Measurements from ENCODE around the gene GLT6D1.
"Not testable (repeated sequence)": the region's sequence is repeated elsewhere in the genome, so short reads cannot be mapped to it uniquely, and the experiment has no call there.

The GLT6D1 gene, protein sequence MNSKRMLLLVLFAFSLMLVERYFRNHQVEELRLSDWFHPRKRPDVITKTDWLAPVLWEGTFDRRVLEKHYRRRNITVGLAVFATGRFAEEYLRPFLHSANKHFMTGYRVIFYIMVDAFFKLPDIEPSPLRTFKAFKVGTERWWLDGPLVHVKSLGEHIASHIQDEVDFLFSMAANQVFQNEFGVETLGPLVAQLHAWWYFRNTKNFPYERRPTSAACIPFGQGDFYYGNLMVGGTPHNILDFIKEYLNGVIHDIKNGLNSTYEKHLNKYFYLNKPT

GRCh38 chr9:135639196-135639595 is at the start of gene GLT6D1:
TSS of gene GLT6D1 (minus strand) at chr9:135639540. CDS start at chr9:135639187, 353 bp downstream.
- DNase-seq (ENCODE audit: low spot score) = no peak

- no peak for DNase-seq (ENCODE audit: low spot score)
Measured at GRCh38 chr9:135689011-135689410, 49.7 kb upstream of the GLT6D1 start.

DNA sequence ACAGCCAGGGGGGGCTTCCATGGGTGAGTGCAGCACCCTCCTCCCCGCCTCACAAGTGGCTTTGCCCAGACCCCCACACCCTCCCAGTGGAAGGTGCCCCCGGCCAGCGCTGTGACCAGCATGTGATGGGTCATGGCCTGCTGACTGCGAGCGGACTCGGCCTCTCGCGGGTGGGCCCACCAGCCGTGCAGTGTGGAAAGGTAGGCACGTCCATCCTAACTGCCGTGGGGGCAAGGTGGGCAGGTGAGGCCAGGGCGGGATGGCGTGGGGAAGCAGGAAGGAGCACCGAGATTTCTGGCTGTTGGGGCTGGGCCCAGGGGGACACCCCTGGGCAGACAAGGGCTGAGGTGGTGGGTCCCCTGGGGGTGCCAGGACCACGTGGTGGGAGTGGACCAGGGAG is 47.9 kb upstream of the GLT6D1 start:
- DNase-seq (ENCODE audit: low spot score) = no peak

DNA sequence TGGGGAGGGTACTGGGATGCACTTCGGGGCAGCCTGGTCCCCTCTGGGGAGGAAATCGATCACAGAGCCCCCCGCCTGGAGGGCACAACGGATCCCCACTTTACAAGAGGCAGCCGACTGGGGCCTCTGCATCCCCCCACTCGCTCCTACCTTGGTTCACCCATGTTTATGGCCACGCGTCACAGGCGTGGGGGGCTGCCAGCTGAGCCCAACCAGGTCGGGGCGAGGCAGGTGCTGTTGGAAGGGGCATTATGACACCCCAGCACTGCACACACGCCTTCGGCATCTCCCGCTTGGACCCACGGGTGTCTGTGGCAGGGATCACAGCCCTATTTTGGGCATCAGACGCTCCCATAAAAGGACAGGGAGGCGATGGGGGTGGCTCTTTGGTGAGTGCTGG is 45.4 kb upstream of the GLT6D1 start:
- DNase-seq (ENCODE audit: low spot score) = no peak

DNA sequence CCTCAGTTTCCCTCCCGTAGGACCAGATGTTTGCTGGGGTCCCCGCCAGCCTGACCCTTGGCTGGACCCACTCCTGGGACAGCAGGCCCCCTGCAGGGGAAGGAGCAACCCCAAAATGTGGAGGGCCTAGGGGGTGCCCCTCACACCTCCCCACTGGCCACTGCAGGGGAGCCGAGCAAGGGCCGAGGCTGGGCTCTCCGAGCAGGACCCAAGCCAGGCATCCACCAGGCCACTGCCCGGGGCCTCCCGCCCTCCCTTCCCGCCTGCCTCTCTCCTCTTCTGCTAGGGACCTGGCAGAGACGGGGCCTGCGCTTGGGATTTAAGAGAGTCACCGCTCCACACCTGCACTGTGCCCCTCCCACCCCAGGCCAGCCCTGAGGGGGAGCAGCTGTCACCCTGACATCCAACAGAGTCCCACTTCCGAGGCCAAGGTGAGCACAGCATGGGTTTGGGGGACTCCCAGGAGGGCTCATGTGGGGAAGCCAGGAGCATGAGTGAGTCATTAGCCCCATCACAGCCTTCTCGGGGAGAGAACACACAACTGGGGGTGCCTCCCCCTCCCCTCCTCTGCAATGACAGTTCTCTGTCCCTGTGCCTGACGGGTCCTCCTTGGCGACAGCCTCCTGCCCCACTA is 44.2 kb upstream of the GLT6D1 start:
- no peak for DNase-seq (ENCODE audit: low spot score)

GRCh38 chr9:135681161-135681560 is 41.8 kb upstream of the GLT6D1 start:
- no peak for DNase-seq (ENCODE audit: low spot score)

DNA sequence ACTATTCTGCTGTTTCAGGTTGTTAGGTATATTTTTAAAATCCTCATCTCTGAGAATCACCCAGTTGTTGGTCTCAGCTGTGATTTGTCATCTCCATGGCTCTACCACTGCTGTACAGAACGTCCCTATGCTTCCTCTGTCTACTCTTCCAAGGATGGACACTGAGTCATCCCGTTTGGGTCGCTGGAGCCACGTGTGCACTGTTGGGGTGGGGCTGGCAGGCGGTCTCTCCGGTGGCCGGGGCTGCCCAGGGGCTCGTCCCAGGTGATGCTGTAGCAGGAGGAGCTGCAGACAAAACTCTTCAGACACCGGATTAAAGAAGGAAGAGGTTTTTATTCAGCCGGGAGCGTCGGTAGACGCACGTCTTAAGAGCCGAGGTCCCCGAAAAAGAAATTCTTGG is 40.7 kb upstream of the GLT6D1 start:
- no peak for DNase-seq (ENCODE audit: low spot score)

DNA sequence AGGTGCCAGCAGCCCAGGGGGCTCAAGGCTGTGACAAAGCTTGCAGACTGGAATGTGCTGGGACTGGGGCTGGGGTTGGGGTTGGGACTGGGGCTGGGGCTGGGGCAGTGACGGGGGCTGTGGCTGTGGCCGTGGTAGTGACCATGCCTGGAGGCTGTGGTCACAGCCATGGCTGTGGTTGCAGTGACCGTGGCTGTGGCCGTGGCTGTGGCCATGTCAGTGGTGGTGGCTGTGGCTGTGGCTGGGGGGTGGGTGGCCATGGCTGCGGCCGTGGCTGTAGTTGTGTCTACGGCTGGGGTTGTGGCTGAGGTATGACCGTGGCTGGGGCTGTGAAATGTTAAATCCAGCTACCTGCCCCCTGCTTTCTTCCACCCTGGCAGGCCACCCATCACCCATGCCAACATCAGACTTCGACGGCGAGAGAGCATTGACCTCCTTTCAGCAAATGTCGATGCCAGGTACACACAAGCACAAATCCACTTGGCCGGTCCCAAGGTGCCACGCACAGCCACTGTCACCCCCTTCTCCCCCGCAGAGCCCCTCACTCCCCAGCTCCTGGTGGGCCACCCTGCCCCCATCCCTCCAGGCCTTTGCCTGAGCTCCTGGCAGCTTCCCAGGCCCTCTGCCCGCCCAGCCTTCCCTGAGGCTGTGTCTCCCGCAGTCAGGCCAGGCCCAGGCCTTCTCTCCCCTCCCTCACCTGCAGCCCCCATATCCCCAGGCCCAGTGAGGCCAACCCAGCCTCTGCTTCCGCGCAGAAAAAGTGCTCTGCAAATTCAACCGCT is 39.1 kb upstream of the GLT6D1 start:
- no peak for DNase-seq (ENCODE audit: low spot score)

DNA sequence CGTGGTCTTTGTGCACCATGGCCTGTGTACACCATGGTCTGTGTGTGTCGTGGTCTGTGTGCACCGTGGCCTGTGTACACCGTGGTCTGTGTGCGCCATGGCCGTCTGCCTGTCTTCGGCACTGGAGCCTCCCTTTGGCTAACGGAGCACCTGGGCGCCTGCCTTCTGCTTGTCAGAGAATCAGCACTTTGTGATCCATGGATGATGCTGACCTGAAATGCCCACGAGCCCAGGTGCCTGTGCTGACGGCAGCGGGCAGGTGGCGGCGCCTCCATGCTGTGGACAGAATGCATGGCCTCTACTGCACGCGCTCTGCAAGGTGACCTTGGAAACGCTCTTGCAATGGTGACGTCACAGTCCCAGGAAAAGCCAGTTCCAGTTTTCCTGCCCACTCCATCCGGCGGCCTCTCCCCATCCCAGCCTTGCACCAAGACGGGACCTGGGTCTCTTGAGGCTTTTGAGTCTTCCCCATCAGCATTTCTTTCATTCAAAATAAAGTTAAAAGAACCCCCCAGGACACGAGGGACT is 38.4 kb upstream of the GLT6D1 start:
- DNase-seq (ENCODE audit: low spot score) = no peak

GRCh38 chr9:135676891-135677290 is 37.6 kb upstream of the GLT6D1 start:
- no peak for DNase-seq (ENCODE audit: low spot score)

DNA sequence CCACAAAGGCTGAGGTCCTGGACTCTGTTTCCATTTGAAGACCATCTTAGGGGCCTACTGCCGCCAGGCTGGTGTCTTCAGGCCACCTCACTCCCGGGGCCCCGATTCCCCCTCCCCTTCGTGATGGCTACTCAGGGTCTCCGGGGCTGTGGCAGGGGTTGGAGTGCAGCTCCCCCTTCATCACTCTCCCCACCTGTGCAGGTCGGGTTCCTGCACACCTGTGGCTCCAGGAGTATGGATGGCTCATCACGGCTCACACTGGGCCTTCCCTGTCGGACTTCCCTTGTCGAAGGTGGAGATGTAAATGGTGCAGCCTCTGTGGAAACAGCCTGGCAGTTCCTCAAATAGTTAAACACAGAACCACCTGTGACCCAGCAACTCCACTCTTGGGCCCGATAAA is 35.6 kb upstream of the GLT6D1 start:
- no peak for DNase-seq (ENCODE audit: low spot score)

GRCh38 chr9:135673941-135674340 is 34.6 kb upstream of the GLT6D1 start:
- DNase-seq (ENCODE audit: low spot score) = no peak

- not testable (repeated sequence) for DNase-seq (ENCODE audit: low spot score)
Measured at GRCh38 chr9:135672786-135673185, 33.4 kb upstream of the GLT6D1 start.

GRCh38 chr9:135671591-135672041 is 32.3 kb upstream of the GLT6D1 start:
- DNase-seq (ENCODE audit: low spot score) = no peak

DNA sequence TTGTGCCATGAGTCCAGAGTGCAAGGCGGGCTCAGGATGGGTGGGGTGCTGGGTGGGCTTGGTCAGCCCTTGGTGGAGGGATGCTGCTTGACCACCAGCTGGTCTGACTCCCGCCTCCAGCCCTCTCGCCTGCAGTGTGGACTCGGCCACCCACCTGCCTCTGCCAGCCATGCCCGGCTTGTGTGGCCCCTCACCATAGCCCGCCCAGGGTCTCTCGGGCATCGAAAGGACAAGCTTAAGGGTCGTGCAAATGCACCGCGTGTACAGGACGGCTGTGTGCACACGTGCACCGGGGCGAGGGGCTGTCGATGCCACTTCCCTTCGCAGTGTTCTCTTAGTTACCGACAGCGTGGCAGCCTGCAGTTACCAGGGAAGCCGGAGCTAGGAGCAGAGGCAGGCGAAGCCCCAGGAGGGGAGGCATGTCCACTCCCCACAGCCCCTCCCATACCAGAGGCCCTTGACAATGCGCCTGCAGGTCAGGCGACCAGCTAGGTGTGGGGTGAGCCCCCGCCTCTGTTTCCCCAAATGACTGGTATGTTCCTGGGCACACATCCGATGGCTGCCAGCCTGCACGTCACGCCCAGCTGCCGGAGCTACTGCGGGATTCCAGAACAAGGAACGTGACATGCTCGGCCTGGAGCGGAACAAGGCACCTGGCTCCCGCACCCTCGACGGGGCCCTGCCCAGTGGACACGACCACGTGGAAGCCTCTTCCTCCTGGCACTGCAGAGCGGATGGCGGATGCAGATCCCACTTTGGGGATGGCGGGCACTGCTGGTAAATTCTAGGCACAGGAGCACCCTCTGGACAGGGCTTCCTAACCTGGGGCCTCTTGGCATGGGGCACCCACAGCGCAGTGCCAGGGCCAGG is 31.6 kb upstream of the GLT6D1 start:
- DNase-seq (ENCODE audit: low spot score) = no peak

DNA sequence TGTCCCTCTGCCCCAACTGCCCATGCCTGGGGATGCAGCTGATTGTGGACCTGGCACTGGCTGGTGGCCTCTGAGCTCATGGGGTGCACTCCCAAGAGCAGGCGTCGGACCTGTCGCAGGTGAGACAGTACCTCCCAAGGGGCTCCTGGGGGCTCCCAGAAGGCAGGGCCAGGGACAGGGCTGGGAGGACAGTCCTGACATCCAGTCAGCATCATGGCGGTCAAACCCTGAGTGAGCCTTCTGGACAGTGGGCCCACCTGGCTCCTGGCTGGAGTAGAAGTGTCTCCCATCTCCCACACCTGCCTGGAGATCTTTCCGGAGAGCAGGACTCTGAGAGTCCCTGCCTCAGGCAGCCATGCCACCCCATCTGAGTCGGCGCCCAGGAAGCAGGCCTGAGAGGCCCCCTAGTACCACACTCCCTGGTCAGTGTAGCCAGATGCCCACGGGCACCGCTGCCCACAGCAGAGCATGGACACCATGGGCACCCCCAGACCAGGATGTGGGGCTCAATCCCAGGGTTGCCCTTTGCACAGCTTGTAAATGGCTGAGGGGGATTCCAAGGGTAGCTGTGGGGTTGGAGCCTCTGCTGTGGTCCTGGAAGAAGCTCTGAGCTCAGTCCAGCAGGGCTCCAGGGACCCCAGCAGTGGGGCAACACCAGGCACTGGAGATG is 30.4 kb upstream of the GLT6D1 start:
- no peak for DNase-seq (ENCODE audit: low spot score)

- not testable (repeated sequence) for DNase-seq (ENCODE audit: low spot score)
Measured at GRCh38 chr9:135669018-135669417, 29.7 kb upstream of the GLT6D1 start.

GRCh38 chr9:135667463-135668001 is 28.2 kb upstream of the GLT6D1 start:
- DNase-seq (ENCODE audit: low spot score) = no peak

DNA sequence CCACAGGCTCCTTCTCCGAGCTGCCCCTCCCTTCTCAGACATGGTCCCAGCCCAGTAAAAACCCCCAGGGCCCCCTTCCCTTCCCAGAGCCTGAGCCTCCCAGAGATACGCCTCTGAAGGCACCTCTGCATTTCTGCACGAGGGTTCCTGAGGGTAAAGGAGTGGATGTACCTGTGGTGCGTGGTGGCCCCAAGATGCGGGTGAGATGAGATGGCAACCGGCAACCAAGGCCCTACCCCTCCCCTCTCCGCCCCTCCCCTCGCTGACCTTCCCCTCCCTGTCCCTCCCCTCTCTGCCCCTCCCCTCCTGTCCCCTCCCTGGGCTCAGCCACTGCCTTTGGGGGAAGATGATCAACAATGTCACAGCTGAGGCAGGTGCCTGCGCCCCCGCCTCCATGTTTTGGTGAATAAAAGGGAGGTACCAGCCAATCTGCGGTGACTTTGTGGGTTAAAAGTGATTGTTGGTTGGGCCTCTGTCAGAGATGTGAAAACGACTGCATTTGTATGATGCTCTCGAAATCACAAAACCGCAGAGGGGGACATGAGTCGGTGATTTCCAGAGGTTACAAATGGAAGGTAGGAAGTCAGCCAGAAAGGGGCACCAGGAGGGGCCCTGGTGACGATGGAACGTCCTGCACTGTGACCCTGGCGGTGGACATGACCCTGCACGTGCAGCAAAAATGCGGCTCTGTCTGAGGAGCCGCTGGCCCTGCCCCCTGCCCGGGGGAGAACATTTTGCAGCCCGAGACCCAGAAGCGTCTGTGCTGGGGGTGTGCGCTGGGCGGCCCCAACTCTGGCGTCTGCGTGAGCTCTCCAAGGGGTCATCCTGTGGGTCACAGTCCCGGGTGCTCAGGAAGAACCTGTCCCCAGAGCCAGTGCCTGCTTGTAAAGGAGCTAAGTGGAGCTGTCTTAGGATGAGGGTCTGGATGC is 27.5 kb upstream of the GLT6D1 start:
- no peak for DNase-seq (ENCODE audit: low spot score)

GRCh38 chr9:135665795-135666189 is 26.5 kb upstream of the GLT6D1 start:
- no peak for DNase-seq (ENCODE audit: low spot score)

Data from AG08395 (cell line).